ENCODE results near the gene NUP37.

NUP37 gene

DNA sequence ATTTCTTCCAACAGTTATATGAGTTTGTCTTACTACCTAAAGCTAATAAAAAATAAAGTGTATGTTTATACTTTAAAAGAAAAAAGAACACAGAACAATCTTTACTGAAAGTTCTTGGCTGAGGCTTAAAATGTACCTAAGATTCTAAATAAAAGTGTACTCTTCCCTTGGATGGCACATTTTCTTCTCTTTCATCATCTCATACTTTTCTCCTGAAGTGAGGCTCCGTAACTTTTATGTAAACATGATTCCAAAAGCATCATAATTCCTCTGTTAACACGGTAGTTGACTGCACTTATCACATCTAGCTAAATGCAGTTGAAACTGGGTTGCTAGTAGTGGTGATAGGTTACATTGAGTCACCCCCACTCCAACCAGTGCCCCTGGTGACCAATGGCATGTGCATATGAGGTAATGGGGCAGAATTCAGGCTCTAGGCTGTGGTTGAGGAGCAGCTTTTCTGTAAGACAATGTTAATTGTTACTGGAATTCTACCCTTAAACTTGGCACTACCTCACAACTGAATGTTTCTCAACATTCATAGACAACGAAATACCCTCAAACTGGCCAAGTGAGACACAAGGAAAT lies 96.5 kb downstream of the NUP37 start:
- TF ChIP-seq, protein P1, sequence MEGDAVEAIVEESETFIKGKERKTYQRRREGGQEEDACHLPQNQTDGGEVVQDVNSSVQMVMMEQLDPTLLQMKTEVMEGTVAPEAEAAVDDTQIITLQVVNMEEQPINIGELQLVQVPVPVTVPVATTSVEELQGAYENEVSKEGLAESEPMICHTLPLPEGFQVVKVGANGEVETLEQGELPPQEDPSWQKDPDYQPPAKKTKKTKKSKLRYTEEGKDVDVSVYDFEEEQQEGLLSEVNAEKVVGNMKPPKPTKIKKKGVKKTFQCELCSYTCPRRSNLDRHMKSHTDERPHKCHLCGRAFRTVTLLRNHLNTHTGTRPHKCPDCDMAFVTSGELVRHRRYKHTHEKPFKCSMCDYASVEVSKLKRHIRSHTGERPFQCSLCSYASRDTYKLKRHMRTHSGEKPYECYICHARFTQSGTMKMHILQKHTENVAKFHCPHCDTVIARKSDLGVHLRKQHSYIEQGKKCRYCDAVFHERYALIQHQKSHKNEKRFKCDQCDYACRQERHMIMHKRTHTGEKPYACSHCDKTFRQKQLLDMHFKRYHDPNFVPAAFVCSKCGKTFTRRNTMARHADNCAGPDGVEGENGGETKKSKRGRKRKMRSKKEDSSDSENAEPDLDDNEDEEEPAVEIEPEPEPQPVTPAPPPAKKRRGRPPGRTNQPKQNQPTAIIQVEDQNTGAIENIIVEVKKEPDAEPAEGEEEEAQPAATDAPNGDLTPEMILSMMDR (IDR thresholded peaks at IDR 0.05; ENCODE audit: extremely low read depth, insufficient read depth, missing control alignments): no peak
- in situ Hi-C loops (cut with MboI; ENCODE audit: low pct_unique_long_range_greater_than_20kb, low sequenced_read_pairs, unreplicated experiment): no loop called here
- DNase-seq (ENCODE audit: low spot score): no peak
